CD8-positive, alpha-beta memory T cell (primary cell): ENCODE measurements around the gene OPRD1. TPM values are rescaled to one million over a fixed set of nuclear protein-coding genes. Genes with fewer than 3 reads are reported as not detected.

Experiments
- CTCF ChIA-PET: fragments of 350-600 bp; sonication (Branson Sonifier 250); formaldehyde crosslinking; loops from one replicate; lab custom pipeline; 2021; ENCODE audit warnings: antibody characterized with exemption; lab: Charles Lee
- POLR2A ChIA-PET: fragments of 350-600 bp; sonication (Branson Sonifier 250); formaldehyde crosslinking; loops from one replicate; lab custom pipeline; 2021; ENCODE audit warnings: antibody characterized with exemption; lab: Charles Lee
- DNase-seq, 5 donors: peaks; one replicate each; pipeline versions ENCODE4 v3.0.0 to v3.0.0-alpha.2; 2020 to 2022; ENCODE audit warnings: mixed read lengths in 1 of 5
- H3K27ac ChIP-seq: one replicate; pipeline ENCODE4 v1.7.0; 2013; ENCODE audit warnings: low read depth, mild to moderate bottlenecking, low read length, moderate library complexity
- H3K27me3 ChIP-seq: 2 replicates; pipeline ENCODE4 v1.7.0; 2013; ENCODE audit warnings: low read length, mild to moderate bottlenecking; ENCODE audit not compliant: insufficient read depth, poor library complexity, severe bottlenecking
- H3K36me3 ChIP-seq: 2 replicates; pipeline ENCODE4 v1.7.0; 2013; ENCODE audit warnings: mild to moderate bottlenecking, low read length, moderate library complexity; ENCODE audit not compliant: insufficient read depth
- H3K4me1 ChIP-seq: 2 replicates; pipeline ENCODE4 v1.7.0; 2013; ENCODE audit warnings: mild to moderate bottlenecking, low read length, moderate library complexity; ENCODE audit not compliant: insufficient read depth
- H3K4me3 ChIP-seq: 2 replicates; pipeline ENCODE4 v1.7.0; 2013; ENCODE audit warnings: mild to moderate bottlenecking, low read length
- H3K9me3 ChIP-seq: 2 replicates; pipeline ENCODE4 v1.7.0; 2013; ENCODE audit warnings: mild to moderate bottlenecking, low read length
- H3K27ac Mint-ChIP-seq, 8 donors: one replicate each; pipeline ENCODE4 v1.8.0; 2020 to 2021; ENCODE audit warnings: mixed read lengths in 8 of 8, mild to moderate bottlenecking in 6 of 8, inconsistent platforms in 3 of 8, moderate library complexity in 3 of 8
- H3K27me3 Mint-ChIP-seq, 2 donors: one replicate each; pipeline ENCODE4 v1.8.0; 2020 to 2021; ENCODE audit warnings: mixed read lengths in 2 of 2, mild to moderate bottlenecking in 1 of 2, moderate library complexity in 1 of 2
- H3K36me3 Mint-ChIP-seq, 3 donors: one replicate each; pipeline ENCODE4 v1.8.0; 2020 to 2021; ENCODE audit warnings: mixed read lengths in 3 of 3, inconsistent platforms in 1 of 3, mild to moderate bottlenecking in 1 of 3
- H3K4me1 Mint-ChIP-seq, 3 donors: one replicate each; pipeline ENCODE4 v1.8.0; 2020 to 2021; ENCODE audit warnings: mixed read lengths in 3 of 3, inconsistent platforms in 1 of 3, mild to moderate bottlenecking in 1 of 3
- H3K4me3 Mint-ChIP-seq, 7 donors: one replicate each; pipeline ENCODE4 v1.8.0; 2020 to 2021; ENCODE audit warnings: mixed read lengths in 7 of 7, mild to moderate bottlenecking in 6 of 7, moderate library complexity in 4 of 7, inconsistent platforms in 2 of 7
- H3K9me3 Mint-ChIP-seq, 5 donors: one replicate each; pipeline ENCODE4 v1.8.0; 2020 to 2022; ENCODE audit warnings: mixed read lengths in 5 of 5, mild to moderate bottlenecking in 3 of 5, moderate library complexity in 2 of 5, inconsistent platforms in 1 of 5
- polyA plus RNA-seq: library from polyadenylated mRNA; unstranded; fragments of 300-500 nt; fragmentation: Illumina TruSeq; gene quantifications from one replicate; pipeline ENCODE4 v1.2.3, GENCODE V29; 2021
- total RNA-seq, 2 experiments: library from RNA; stranded (reverse); gene quantifications; one replicate each; pipeline ENCODE4 v1.2.3, GENCODE V29; 2021

OPRD1 gene
- total and polyA plus RNA-seq, 3 experiments from 2014 or later = 0.02 TPM; not detected in 2

- ChIA-PET POLR2A (no interaction called here), CTCF (no interaction called here)
- H3K4me3 ChIP-seq = no peak overlapping the region
- H3K27ac ChIP-seq = no peak overlapping the region
- H3K4me1 Mint-ChIP-seq = peaks cover 5 to 27% (median 5%) of the 10 kb centered on the region in 3 donors
- H3K4me3 Mint-ChIP-seq = peak overlapping the region in 2 of 7 donors; percentile 23 to 41
- no peaks in the 10 kb centered on the region for H3K36me3 ChIP-seq
- H3K36me3 Mint-ChIP-seq = peaks cover 5 to 10% (median 8%) of the 10 kb centered on the region in 3 donors
- H3K9me3 ChIP-seq = no peaks in the 10 kb centered on the region
- no peaks in the 10 kb centered on the region for H3K27me3 ChIP-seq
- H3K9me3 Mint-ChIP-seq = peaks cover 0 to 4% (median 0%) of the 10 kb centered on the region in 5 donors
- no peaks in the 10 kb centered on the region for H3K27me3 Mint-ChIP-seq
- no peak for DNase-seq
- peak overlapping the region in 3 of 8 donors; percentile 7 to 64 (median 57) for H3K27ac Mint-ChIP-seq
- H3K4me1 ChIP-seq = no peaks in the 10 kb centered on the region
Measured at GRCh38 chr1:28905921-28906666, 94.1 kb downstream of the OPRD1 start.

GRCh38 chr1:28909198-28909597 is 97.2 kb downstream of the OPRD1 start:
- no peaks in the 10 kb centered on the region for H3K9me3 ChIP-seq
- CTCF ChIA-PET = interaction anchor here (1.3 kb wide), 1 partner anchor 79 kb away, joined by 3 read pairs; no protein-coding TSS in a partner anchor
- no peaks in the 10 kb centered on the region for H3K27me3 ChIP-seq
- H3K4me1 ChIP-seq = peaks cover 9% of the 10 kb centered on the region
- H3K4me3 Mint-ChIP-seq = no peak overlapping the region
- H3K27me3 Mint-ChIP-seq = no peaks in the 10 kb centered on the region
- H3K4me1 Mint-ChIP-seq = peaks cover 9 to 27% (median 10%) of the 10 kb centered on the region in 3 donors
- no peaks in the 10 kb centered on the region for H3K36me3 ChIP-seq
- H3K4me3 ChIP-seq = no peak overlapping the region
- H3K27ac ChIP-seq = no peak overlapping the region
- POLR2A ChIA-PET = interaction anchor here (0.7 kb wide), 1 partner anchor 24 kb away, joined by 3 read pairs; no protein-coding TSS in a partner anchor
- no peak overlapping the region for H3K27ac Mint-ChIP-seq
- H3K9me3 Mint-ChIP-seq = peaks cover 0 to 3% (median 0%) of the 10 kb centered on the region in 5 donors
- no peak for DNase-seq
- peaks cover 2 to 8% (median 3%) of the 10 kb centered on the region in 3 donors for H3K36me3 Mint-ChIP-seq

- Mint-ChIP-seq H3K9me3 (no peaks in the 10 kb centered on the region), H3K4me1 (peaks cover 8 to 31% (median 11%) of the 10 kb centered on the region in 3 donors), H3K36me3 (peaks cover 0 to 11% (median 0%) of the 10 kb centered on the region in 3 donors), H3K4me3 (no peak overlapping the region), H3K27me3 (no peaks in the 10 kb centered on the region), H3K27ac (peak overlapping the region in 6 of 8 donors; percentile 5 to 84 (median 64))
- no peak overlapping the region for H3K4me3 ChIP-seq
- H3K27ac ChIP-seq = no peak overlapping the region
- peaks cover 9% of the 10 kb centered on the region for H3K4me1 ChIP-seq
- no peak for DNase-seq
- no peaks in the 10 kb centered on the region for H3K9me3 ChIP-seq
- no peaks in the 10 kb centered on the region for H3K27me3 ChIP-seq
- no peaks in the 10 kb centered on the region for H3K36me3 ChIP-seq
- ChIA-PET CTCF (interaction anchor here (0.9 kb wide), 1 partner anchor 29 kb away, joined by 3 read pairs; no protein-coding TSS in a partner anchor), POLR2A (no interaction called here)
Measured at GRCh38 chr1:28910379-28911115, 98.6 kb downstream of the OPRD1 start.

- POLR2A ChIA-PET = interaction anchor here (0.5 to 2.1 kb wide), 10 partner anchors 10 to 1166 kb away, joined by 3 to 18 read pairs (median 4); no protein-coding TSS in a partner anchor
- peak overlapping the region; percentile 98 for H3K4me3 ChIP-seq
- DNase-seq = no peak
Measured at GRCh38 chr1:28913786-28914227, 101.8 kb downstream of the OPRD1 start.

GRCh38 chr1:28914228-28915030 is 102.5 kb downstream of the OPRD1 start, which contains the start of gene EPB41:
EPB41 (plus strand) TSS chr1:28914569; CDS start chr1:28987438, 72,869 bp downstream.
- H3K36me3 Mint-ChIP-seq = peaks cover 0 to 27% (median 4%) of the 10 kb centered on the region in 3 donors
- peak within 1 kb of the TSS; percentile 68 for H3K27ac ChIP-seq
- H3K4me1 ChIP-seq = peaks cover 47% of the 10 kb centered on the region
- H3K9me3 Mint-ChIP-seq = no peaks in the 10 kb centered on the region
- no peaks in the 10 kb centered on the region for H3K9me3 ChIP-seq
- H3K4me1 Mint-ChIP-seq = peaks cover 45 to 63% (median 46%) of the 10 kb centered on the region in 3 donors
- no peaks in the 10 kb centered on the region for H3K27me3 Mint-ChIP-seq
- DNase-seq = peak; percentile 86 to 91 (median 88)
- ChIA-PET CTCF (interaction anchor here (0.7 to 4.6 kb wide), 11 partner anchors 11 to 288 kb away, joined by 3 to 21 read pairs (median 4); partner anchors contain the start of gene SRSF4), POLR2A (interaction anchor here (0.5 to 2.1 kb wide), 12 partner anchors 11 to 1167 kb away, joined by 3 to 18 read pairs (median 4); partner anchors contain the start of gene SRSF4)
- peak within 1 kb of the TSS; percentile 89 to 97 (median 95) for H3K27ac Mint-ChIP-seq
- no peaks in the 10 kb centered on the region for H3K36me3 ChIP-seq
- peak within 1 kb of the TSS; percentile 97 to 100 (median 100) for H3K4me3 Mint-ChIP-seq
- H3K4me3 ChIP-seq = peak within 1 kb of the TSS; percentile 98
- no peaks in the 10 kb centered on the region for H3K27me3 ChIP-seq

More at GRCh38 chr1:28913786-28914227, 101.8 kb downstream of the OPRD1 start:
- CTCF ChIA-PET = interaction anchor here (0.7 to 4.6 kb wide), 12 partner anchors 10 to 289 kb away, joined by 3 to 21 read pairs (median 4); partner anchors contain the start of gene SRSF4
- Mint-ChIP-seq H3K4me1 (peaks cover 39 to 57% (median 42%) of the 10 kb centered on the region in 3 donors), H3K27me3 (no peaks in the 10 kb centered on the region), H3K36me3 (peaks cover 0 to 27% (median 4%) of the 10 kb centered on the region in 3 donors), H3K27ac (peak overlapping the region; percentile 82 to 95 (median 90)), H3K9me3 (no peaks in the 10 kb centered on the region), H3K4me3 (peak overlapping the region; percentile 86 to 100 (median 97))
- peak overlapping the region; percentile 68 for H3K27ac ChIP-seq
- peaks cover 41% of the 10 kb centered on the region for H3K4me1 ChIP-seq
- H3K36me3 ChIP-seq = no peaks in the 10 kb centered on the region
- H3K27me3 ChIP-seq = no peaks in the 10 kb centered on the region
- no peaks in the 10 kb centered on the region for H3K9me3 ChIP-seq

- Mint-ChIP-seq H3K4me1 (peaks cover 53 to 68% (median 55%) of the 10 kb centered on the region in 3 donors), H3K9me3 (no peaks in the 10 kb centered on the region), H3K36me3 (peaks cover 0 to 31% (median 4%) of the 10 kb centered on the region in 3 donors), H3K27me3 (no peaks in the 10 kb centered on the region), H3K27ac (peak overlapping the region; percentile 89 to 97 (median 94)), H3K4me3 (peak overlapping the region; percentile 97 to 100 (median 100))
- ChIA-PET POLR2A (interaction anchor here (0.6 to 2.1 kb wide), 6 partner anchors 12 to 267 kb away, joined by 3 to 18 read pairs (median 4); partner anchors contain the start of gene SRSF4), CTCF (interaction anchor here (0.6 to 4.6 kb wide), 4 partner anchors 12 to 267 kb away, joined by 3 to 21 read pairs (median 8); partner anchors contain the start of gene SRSF4)
- H3K4me3 ChIP-seq = peak overlapping the region; percentile 98
- H3K27ac ChIP-seq = peak overlapping the region; percentile 68
- H3K4me1 ChIP-seq = peaks cover 54% of the 10 kb centered on the region
- H3K27me3 ChIP-seq = no peaks in the 10 kb centered on the region
- H3K9me3 ChIP-seq = no peaks in the 10 kb centered on the region
- H3K36me3 ChIP-seq = no peaks in the 10 kb centered on the region
- peak; percentile 24 to 67 (median 49) for DNase-seq
Measured at GRCh38 chr1:28915031-28915895, 103.3 kb downstream of the OPRD1 start.
